A673 (cell line): ENCODE results near the gene TINAGL1.

ENCODE experiments used
- EZH2 ChIP-seq: fragments of 200-600 bp; sonication (generic); IDR thresholded peaks from 2 replicates; pipeline ENCODE4 v1.6.1; 2017; ENCODE audit warnings: borderline replicate concordance, low read depth, mild to moderate bottlenecking, mixed read lengths, antibody characterized with exemption, low read length; ENCODE audit not compliant: poor library complexity, severe bottlenecking
- TF ChIP-seq, protein P1 (sequence below): fragments of 300-800, 200-600 bp; sonication (generic); conservative IDR thresholded peaks from 2 replicates; pipeline ENCODE4 v1.5.1; 2017; ENCODE audit warnings: low read depth, mild to moderate bottlenecking, antibody characterized with exemption, low read length, moderate library complexity, mixed read lengths

DNA sequence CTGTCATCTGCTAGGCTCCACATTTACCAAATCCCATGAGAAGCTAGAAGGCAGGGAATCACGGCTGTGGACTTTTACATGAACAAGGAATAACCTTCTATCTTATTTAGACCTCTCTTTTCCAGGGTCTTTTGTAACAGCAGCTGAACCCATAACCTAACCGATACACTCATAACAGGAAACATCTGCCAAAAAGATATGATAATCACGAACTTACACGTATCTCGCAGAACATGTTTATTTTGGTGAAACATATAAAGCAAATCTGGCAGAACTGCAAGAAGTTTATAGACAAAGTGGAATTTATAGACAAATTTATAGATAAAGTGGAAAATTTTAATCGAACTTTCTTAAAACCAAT is 20.4 kb downstream of the TINAGL1 start:
- TF ChIP-seq, protein P1, sequence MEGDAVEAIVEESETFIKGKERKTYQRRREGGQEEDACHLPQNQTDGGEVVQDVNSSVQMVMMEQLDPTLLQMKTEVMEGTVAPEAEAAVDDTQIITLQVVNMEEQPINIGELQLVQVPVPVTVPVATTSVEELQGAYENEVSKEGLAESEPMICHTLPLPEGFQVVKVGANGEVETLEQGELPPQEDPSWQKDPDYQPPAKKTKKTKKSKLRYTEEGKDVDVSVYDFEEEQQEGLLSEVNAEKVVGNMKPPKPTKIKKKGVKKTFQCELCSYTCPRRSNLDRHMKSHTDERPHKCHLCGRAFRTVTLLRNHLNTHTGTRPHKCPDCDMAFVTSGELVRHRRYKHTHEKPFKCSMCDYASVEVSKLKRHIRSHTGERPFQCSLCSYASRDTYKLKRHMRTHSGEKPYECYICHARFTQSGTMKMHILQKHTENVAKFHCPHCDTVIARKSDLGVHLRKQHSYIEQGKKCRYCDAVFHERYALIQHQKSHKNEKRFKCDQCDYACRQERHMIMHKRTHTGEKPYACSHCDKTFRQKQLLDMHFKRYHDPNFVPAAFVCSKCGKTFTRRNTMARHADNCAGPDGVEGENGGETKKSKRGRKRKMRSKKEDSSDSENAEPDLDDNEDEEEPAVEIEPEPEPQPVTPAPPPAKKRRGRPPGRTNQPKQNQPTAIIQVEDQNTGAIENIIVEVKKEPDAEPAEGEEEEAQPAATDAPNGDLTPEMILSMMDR: no peak
- no peak for TF ChIP-seq EZH2
